AG04449 (cell line): ENCODE measurements around the gene METTL3.
A peak's percentile ranks its signal among the peaks of the same experiment; 100 is the strongest.

Experiments used
- CTCF ChIA-PET: fragments of 350-600 bp; formaldehyde crosslinking; extraction: SDS; loops from one replicate; lab custom pipeline; 2021; ENCODE audit warnings: antibody characterized with exemption; lab: Yijun Ruan, JAX
- POLR2A ChIA-PET: fragments of 400-600, 350-600 bp; formaldehyde crosslinking; extraction: SDS; loops from one replicate; lab custom pipeline; 2020; ENCODE audit warnings: antibody characterized with exemption, inconsistent platforms; lab: Yijun Ruan, JAX
- DNase-seq: peaks from one replicate; pipeline ENCODE4 v3.0.0-alpha.2; 2010; ENCODE audit warnings: low read depth, low spot score
- H3K4me3 ChIP-seq: 2 replicates; pipeline ENCODE4 v1.5.1; 2011; ENCODE audit warnings: low read depth, mild to moderate bottlenecking, control low read depth, low read length
- TF ChIP-seq, protein P1 (sequence below): IDR thresholded peaks from one replicate; pipeline ENCODE4 v1.5.1; 2011; ENCODE audit warnings: mild to moderate bottlenecking, moderate library complexity, low read length, control low read depth, inconsistent platforms; ENCODE audit not compliant: insufficient read depth; ENCODE audit errors: missing control alignments

The METTL3 gene

DNA sequence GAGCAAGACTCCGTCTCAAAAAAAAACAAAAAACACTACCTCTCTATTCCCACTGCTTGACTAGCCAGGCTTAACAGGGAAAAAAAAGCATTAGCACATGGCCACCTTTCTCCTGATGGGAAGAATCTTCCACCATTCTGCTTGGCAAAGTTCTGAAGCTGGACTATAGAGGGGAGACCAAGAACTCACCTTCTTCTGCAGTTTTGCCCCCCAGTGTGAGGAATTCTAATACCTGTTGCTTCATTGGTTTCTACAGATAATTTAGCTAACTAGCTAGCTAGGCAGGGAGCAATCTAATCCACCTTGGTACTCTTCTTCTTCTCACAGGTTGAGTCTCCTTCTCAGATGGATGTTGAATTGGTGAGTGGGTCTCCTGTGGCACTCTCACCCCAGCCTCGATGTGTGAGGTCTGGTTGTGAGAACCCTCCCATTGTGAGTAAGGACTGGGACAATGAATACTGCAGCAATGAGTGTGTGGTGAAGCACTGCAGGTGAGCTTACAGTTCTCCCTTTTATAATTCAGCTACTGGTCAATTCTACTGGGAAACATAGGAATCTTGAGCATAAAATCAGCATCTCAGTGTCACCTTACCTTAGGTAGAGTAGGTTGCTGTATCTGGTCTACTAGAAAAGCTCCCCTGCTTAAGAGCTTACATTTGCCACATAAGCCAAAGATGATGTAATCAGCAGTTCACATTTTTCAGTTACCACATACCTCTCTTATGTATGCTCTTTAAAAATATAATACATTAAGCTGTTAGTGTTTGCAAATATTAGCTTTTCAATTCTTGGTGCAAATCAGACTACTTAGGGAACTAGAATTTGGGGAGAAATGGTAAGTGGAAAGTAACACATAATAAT lies 16.0 kb downstream of the METTL3 start:
- peak; percentile 42 for DNase-seq
- TF ChIP-seq, protein P1, sequence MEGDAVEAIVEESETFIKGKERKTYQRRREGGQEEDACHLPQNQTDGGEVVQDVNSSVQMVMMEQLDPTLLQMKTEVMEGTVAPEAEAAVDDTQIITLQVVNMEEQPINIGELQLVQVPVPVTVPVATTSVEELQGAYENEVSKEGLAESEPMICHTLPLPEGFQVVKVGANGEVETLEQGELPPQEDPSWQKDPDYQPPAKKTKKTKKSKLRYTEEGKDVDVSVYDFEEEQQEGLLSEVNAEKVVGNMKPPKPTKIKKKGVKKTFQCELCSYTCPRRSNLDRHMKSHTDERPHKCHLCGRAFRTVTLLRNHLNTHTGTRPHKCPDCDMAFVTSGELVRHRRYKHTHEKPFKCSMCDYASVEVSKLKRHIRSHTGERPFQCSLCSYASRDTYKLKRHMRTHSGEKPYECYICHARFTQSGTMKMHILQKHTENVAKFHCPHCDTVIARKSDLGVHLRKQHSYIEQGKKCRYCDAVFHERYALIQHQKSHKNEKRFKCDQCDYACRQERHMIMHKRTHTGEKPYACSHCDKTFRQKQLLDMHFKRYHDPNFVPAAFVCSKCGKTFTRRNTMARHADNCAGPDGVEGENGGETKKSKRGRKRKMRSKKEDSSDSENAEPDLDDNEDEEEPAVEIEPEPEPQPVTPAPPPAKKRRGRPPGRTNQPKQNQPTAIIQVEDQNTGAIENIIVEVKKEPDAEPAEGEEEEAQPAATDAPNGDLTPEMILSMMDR = no peak
- ChIA-PET POLR2A (interaction anchor here (0.8 kb wide), 1 partner anchor 16 kb away, joined by 3 read pairs; the partner anchor contains the start of gene METTL3), CTCF (interaction anchor here (0.8 to 6.4 kb wide), 6 partner anchors 13 to 63 kb away, joined by 3 to 107 read pairs (median 5); partner anchors contain the start of genes METTL3, RAB2B and TOX4)
- no peak overlapping the region for H3K4me3 ChIP-seq

DNA sequence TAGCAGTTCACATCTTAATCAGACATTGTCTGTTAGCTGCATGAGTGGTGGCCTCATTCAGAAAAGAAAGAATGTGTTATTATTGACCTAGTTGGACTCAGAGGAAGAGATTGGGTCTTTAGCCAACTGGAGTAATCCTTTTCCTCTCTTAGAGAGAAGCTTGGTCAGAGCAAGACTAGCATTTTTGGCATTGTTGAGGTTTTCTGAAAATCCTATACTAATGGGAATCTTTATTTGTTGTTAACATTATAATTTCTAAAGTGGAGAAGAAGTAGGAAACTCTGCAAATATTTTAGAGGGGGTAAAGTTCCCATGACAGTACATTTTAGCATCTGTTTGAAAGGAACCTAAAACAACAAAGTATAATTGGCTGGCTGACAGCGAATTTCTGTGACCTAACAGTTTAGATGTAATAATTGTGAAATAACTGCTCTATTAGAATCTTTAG lies 24.5 kb downstream of the METTL3 start:
- H3K4me3 ChIP-seq = no peak overlapping the region
- CTCF ChIA-PET = interaction anchor here (2.2 to 6.1 kb wide), 3 partner anchors 10 to 15 kb away, joined by 10 to 49 read pairs (median 28); partner anchors contain the start of genes RAB2B and TOX4
- TF ChIP-seq, protein P1 = no peak
- peak; percentile 85 for DNase-seq
- POLR2A ChIA-PET = no interaction called here

DNA sequence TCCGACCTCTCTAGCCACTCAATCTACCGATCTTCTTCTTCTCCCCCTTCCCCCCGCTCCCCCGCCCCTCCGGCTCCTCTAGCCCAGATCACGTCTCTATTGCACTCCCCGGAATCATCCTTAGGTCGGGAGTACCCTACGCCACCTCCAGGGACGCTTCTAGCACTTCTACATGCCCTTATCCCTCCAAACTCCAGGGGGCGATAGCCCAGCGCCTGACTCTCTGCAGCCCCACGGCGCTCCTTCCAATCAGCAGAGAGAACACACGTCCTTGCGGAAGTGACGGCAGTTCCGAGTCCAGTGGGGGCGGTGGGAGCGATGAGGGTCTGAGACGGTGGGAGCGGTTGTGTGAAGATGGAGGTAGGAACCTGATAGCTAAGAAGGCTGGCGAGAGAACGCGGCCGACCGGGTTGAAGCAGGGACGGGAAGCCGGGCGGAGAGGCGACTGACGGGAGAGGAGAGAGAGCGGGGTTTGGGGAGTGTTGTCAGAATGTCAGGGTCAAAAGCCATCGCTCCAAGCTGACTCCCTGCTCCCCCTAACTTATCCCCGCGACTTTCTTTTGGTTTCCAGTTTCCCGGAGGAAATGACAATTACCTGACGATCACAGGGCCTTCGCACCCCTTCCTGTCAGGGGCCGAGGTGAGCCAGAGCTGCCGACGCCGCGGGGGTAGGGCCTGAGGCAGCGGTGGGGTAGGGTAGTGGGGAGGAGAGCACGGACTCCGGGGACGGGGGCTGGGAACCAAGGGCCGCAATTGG lies 34.0 kb downstream of the METTL3 start, which contains the start of the genes RAB2B and TOX4:
Gene RAB2B, minus strand, starts transcription at position 35 of the 757 bp plus-strand sequence. CDS start 87 bp downstream, outside the sequence.
Gene TOX4, plus strand, starts transcription at position 271 of the 757 bp plus-strand sequence. Its CDS starts 84 bp downstream, at position 355.
- ChIA-PET CTCF (interaction anchor here (1.0 to 10.5 kb wide), 15 partner anchors 12 to 79 kb away, joined by 3 to 107 read pairs (median 6); partner anchors contain the start of genes CHD8, METTL3 and SALL2), POLR2A (interaction anchor here (1.5 to 2.1 kb wide), 2 partner anchors 34 to 40 kb away, joined by 4 to 8 read pairs; partner anchors contain the start of gene METTL3)
- TF ChIP-seq, protein P1 = peak; percentile 97
- DNase-seq = peak; percentile 94
- peak within 1 kb of the TSS; percentile 94 for H3K4me3 ChIP-seq

DNA sequence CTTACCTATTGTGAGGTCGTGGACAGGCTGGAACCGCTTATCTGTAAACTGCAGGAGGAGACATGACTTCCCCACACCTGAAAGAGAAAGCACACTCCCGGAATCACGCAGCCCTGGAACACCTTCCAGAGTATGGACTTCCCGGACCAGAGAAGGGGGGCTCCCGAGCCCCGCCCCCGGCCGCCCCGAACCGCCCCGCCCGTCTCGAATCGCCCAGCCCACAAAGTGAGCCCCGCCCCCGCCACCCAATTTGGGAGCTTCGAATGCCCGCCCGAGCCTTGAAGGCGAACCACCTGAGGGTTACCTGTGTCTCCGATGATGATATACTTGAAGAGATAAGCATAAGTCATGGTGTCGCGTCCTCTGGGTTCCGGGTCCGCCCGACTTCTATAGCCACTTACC lies 34.6 kb downstream of the METTL3 start:
- POLR2A ChIA-PET = interaction anchor here (0.9 to 2.1 kb wide), 3 partner anchors 10 to 39 kb away, joined by 4 to 8 read pairs (median 4); partner anchors contain the start of gene METTL3
- TF ChIP-seq, protein P1 = no peak
- DNase-seq = no peak
- CTCF ChIA-PET = interaction anchor here (0.6 to 10.5 kb wide), 11 partner anchors 11 to 94 kb away, joined by 3 to 107 read pairs (median 18); partner anchors contain the start of genes CHD8, METTL3 and SALL2
- peak overlapping the region; percentile 94 for H3K4me3 ChIP-seq

DNA sequence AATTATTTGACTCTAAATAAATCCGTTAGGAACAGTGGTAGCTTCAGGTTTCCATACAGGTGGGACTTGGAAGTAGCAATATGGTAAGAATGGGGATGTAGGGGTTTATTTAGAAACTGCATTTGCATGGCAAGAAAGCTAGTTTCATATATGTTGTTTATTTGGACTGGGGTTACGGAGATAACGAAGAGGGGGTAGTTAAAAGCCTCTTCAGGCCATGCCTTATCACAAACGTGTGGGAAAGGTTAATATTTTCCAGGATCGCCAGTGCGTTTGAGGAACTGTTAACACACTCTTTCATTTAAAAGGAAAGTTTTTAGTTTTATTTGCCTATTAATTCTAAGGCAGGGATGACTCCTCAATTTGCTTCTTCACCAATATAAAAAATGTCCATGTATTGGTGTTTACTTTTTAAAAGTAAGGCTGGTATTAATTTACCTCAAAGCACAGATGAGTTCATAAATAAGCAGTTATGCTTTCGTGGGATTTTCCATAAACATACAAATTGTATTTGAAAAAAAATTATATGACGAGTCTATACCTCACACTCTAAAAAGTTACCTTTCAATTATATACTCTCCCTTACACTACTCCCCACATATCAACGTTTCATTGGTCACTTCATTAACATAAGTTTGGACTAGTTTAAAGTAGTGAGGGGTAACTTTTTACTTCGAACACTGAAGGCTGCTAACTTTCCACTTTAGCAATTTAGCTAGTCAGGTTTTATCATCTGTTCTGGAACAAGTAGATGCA lies 35.2 kb downstream of the METTL3 start:
- TF ChIP-seq, protein P1 = no peak
- CTCF ChIA-PET = interaction anchor here (0.6 to 10.5 kb wide), 12 partner anchors 11 to 93 kb away, joined by 3 to 107 read pairs (median 12); partner anchors contain the start of genes CHD8, METTL3 and SALL2
- DNase-seq = no peak
- POLR2A ChIA-PET = interaction anchor here (0.9 to 1.5 kb wide), 2 partner anchors 10 to 39 kb away, joined by 4 read pairs; no protein-coding TSS in a partner anchor
- H3K4me3 ChIP-seq = peak overlapping the region; percentile 94
